Natural killer cell (primary cell): ENCODE measurements around the gene LEMD2. TPM values are rescaled to one million over a fixed set of nuclear protein-coding genes. Genes with fewer than 3 reads are reported as not detected.

Experiments used
- ATAC-seq, 3 donors: fragments of 150-1000 bp in 2 of 3; fragments of 200-7000 bp in 1 of 3; cut with Tn5 transposase; 1 replicate in 1 of 3; 2 replicates in 2 of 3; pipeline ENCODE4 v1.10.0; 2021; ENCODE audit warnings: mild to moderate bottlenecking in 2 of 3, moderate library complexity in 2 of 3
- DNase-seq, 2 donors: peaks; one replicate each; pipeline versions ENCODE4 v3.0.0 to v3.0.0-alpha.2; 2013 to 2021; ENCODE audit warnings: mixed read lengths in 1 of 2
- H3K27ac ChIP-seq: one replicate; pipeline ENCODE4 v1.5.1; 2013; ENCODE audit warnings: mild to moderate bottlenecking, low read length
- H3K27me3 ChIP-seq: one replicate; pipeline ENCODE4 v1.6.1; 2013; ENCODE audit warnings: low read length; ENCODE audit not compliant: control insufficient read depth, insufficient read depth
- H3K36me3 ChIP-seq: one replicate; pipeline ENCODE4 v1.6.1; 2013; ENCODE audit warnings: low read length; ENCODE audit not compliant: control insufficient read depth, insufficient read depth
- H3K4me1 ChIP-seq: one replicate; pipeline ENCODE4 v1.6.1; 2013; ENCODE audit warnings: low read length; ENCODE audit not compliant: control insufficient read depth, insufficient read depth
- H3K4me3 ChIP-seq: one replicate; pipeline ENCODE4 v1.5.1; 2013; ENCODE audit warnings: low read length
- H3K9me3 ChIP-seq: one replicate; pipeline ENCODE4 v1.6.1; 2013; ENCODE audit warnings: low read length; ENCODE audit not compliant: control insufficient read depth, insufficient read depth
- H3K27ac Mint-ChIP-seq, 2 donors: one replicate each; pipeline ENCODE4 v1.8.0; 2022; ENCODE audit warnings: mild to moderate bottlenecking in 2 of 2, mixed read lengths in 2 of 2, moderate library complexity in 1 of 2
- H3K27me3 Mint-ChIP-seq, 2 donors: one replicate each; pipeline ENCODE4 v1.8.0; 2022; ENCODE audit warnings: low read depth in 2 of 2, mixed read lengths in 2 of 2
- H3K36me3 Mint-ChIP-seq: one replicate; pipeline ENCODE4 v1.8.0; 2022; ENCODE audit warnings: mixed read lengths
- H3K4me1 Mint-ChIP-seq, 2 donors: one replicate each; pipeline ENCODE4 v1.8.0; 2022; ENCODE audit warnings: mixed read lengths in 2 of 2
- H3K4me3 Mint-ChIP-seq: one replicate; pipeline ENCODE4 v1.8.0; 2022; ENCODE audit warnings: mild to moderate bottlenecking, moderate library complexity, mixed read lengths
- H3K9me3 Mint-ChIP-seq, 2 donors: one replicate each; pipeline ENCODE4 v1.8.0; 2022; ENCODE audit warnings: mixed read lengths in 2 of 2
- CTCF ChIP-seq: fragments of 200-600 bp; IDR thresholded peaks from one replicate; pipeline ENCODE4 v1.8.0; 2022; ENCODE audit warnings: antibody characterized with exemption
- WGBS: methylation state at CpG from one replicate; pipeline ENCODE4 v1.1.7; 2013; ENCODE audit warnings: missing lambda C conversion rate; ENCODE audit not compliant: insufficient coverage; 5-methylcytosine and 5-hydroxymethylcytosine counted together
- intact Hi-C: fragments of 100-400 bp; cut with micrococcal nuclease; formaldehyde crosslinking; loops from one replicate; pipeline ENCODE4 v1.14.2; 2022
- total RNA-seq, 4 donors: library from RNA; stranded (reverse); fragments of 120-200 nt in 1 of 4; gene quantifications; one replicate each; pipeline versions ENCODE4 v1.2.3 to v1.2.4, GENCODE V29; 2013 to 2022

LEMD2 gene
- total RNA-seq, 3 donors from 2014 or later (not counting 1 experiment from before 2014, with no cell fraction given) = 109 to 133 (median 121) TPM

GRCh38 chr6:33723371-33724085 lies 65.4 kb downstream of the LEMD2 start:
- Histone ChIP-seq H3K9me3 (no peaks in the 10 kb centered on the region), H3K27me3 (no peaks in the 10 kb centered on the region), H3K4me1 (no peaks in the 10 kb centered on the region), H3K36me3 (no peaks in the 10 kb centered on the region), H3K27ac (no peak overlapping the region), H3K4me3 (no peak overlapping the region)
- Mint-ChIP-seq H3K27me3 (peaks cover 13 to 50% of the 10 kb centered on the region in 2 donors), H3K4me3 (no peak overlapping the region), H3K27ac (no peak overlapping the region), H3K4me1 (no peaks in the 10 kb centered on the region), H3K9me3 (no peaks in the 10 kb centered on the region), H3K36me3 (no peaks in the 10 kb centered on the region)
- 73% methylated on average over 3 of the region's 3 CpGs for WGBS
- no peak for TF ChIP-seq CTCF
- ATAC-seq (no peak), DNase-seq (no peak)
- intact Hi-C loops = no loop called here

GRCh38 chr6:33722103-33722623 lies 66.8 kb downstream of the LEMD2 start:
- H3K36me3 Mint-ChIP-seq = no peaks in the 10 kb centered on the region

GRCh38 chr6:33721508-33721907 lies 67.4 kb downstream of the LEMD2 start:
- H3K36me3 ChIP-seq = no peaks in the 10 kb centered on the region
- H3K27ac Mint-ChIP-seq = no peak overlapping the region
- H3K4me3 Mint-ChIP-seq = no peak overlapping the region
- peaks cover 13 to 50% of the 10 kb centered on the region in 2 donors for H3K27me3 Mint-ChIP-seq
- no peaks in the 10 kb centered on the region for H3K27me3 ChIP-seq
- H3K4me3 ChIP-seq = no peak overlapping the region
- WGBS = 75% methylated on average over 3 of the region's 5 CpGs
- H3K9me3 Mint-ChIP-seq = no peaks in the 10 kb centered on the region
- intact Hi-C loops = no loop called here
- no peaks in the 10 kb centered on the region for H3K36me3 Mint-ChIP-seq
- no peak for TF ChIP-seq CTCF
- no peaks in the 10 kb centered on the region for H3K4me1 Mint-ChIP-seq
- no peak overlapping the region for H3K27ac ChIP-seq
- no peaks in the 10 kb centered on the region for H3K9me3 ChIP-seq
- no peaks in the 10 kb centered on the region for H3K4me1 ChIP-seq
- no peak for DNase-seq
- no peak for ATAC-seq

More at GRCh38 chr6:33722103-33722623, 66.8 kb downstream of the LEMD2 start:
- no peaks in the 10 kb centered on the region for H3K9me3 Mint-ChIP-seq
- WGBS = 92% methylated on average over 5 of the region's 5 CpGs
- TF ChIP-seq CTCF = no peak
- H3K4me3 Mint-ChIP-seq = no peak overlapping the region
- H3K4me1 ChIP-seq = no peaks in the 10 kb centered on the region
- H3K9me3 ChIP-seq = no peaks in the 10 kb centered on the region
- intact Hi-C loops = no loop called here
- H3K36me3 ChIP-seq = no peaks in the 10 kb centered on the region
- no peak overlapping the region for H3K27ac Mint-ChIP-seq
- H3K27ac ChIP-seq = no peak overlapping the region
- ATAC-seq = no peak
- no peaks in the 10 kb centered on the region for H3K4me1 Mint-ChIP-seq
- no peak for DNase-seq
- H3K27me3 Mint-ChIP-seq = peaks cover 13 to 50% of the 10 kb centered on the region in 2 donors
- H3K27me3 ChIP-seq = no peaks in the 10 kb centered on the region
- H3K4me3 ChIP-seq = no peak overlapping the region

Other genes with a start within 250 kb of the LEMD2 start
- gene BAK1, start 208.9 kb downstream of the LEMD2 start, total RNA-seq = 10 to 100 TPM; 36.3 to 49.8 (median 40.7) TPM
- 10 to 100 TPM; 45.5 to 66.7 (median 46.0) TPM for gene ITPR3, start 167.8 kb downstream of the LEMD2 start, total RNA-seq
- gene UQCC2, start 77.4 kb downstream of the LEMD2 start, total RNA-seq = 10 to 100 TPM; 15.8 to 19.6 (median 16.5) TPM
- not detected for gene IP6K3, start 42.2 kb downstream of the LEMD2 start, total RNA-seq
- gene MLN, start 14.9 kb upstream of the LEMD2 start, total RNA-seq = not detected